G401.6 (cell line): ENCODE measurements around the gene ELOVL3.

ENCODE experiments used
- FAIRE-seq: peaks from 2 replicates; lab custom pipeline; 2012; peaks lifted over from hg19 to GRCh38; lab: Jason Lieb, UNC

The ELOVL3 gene

GRCh38 chr10:102255404-102255803 lies 29.3 kb downstream of the ELOVL3 start:
- no peak for FAIRE-seq

- no peak for FAIRE-seq
These were observed 35.1 kb downstream of the ELOVL3 start for GRCh38 chr10:102261196-102261595.

- no peak for FAIRE-seq
These were observed 35.7 kb downstream of the ELOVL3 start for GRCh38 chr10:102261842-102262241.

- FAIRE-seq = no peak
These were observed 36.8 kb downstream of the ELOVL3 start for GRCh38 chr10:102262744-102263370.

GRCh38 chr10:102264371-102264770 lies 38.3 kb downstream of the ELOVL3 start:
- no peak for FAIRE-seq

- FAIRE-seq = no peak
These were observed 40.6 kb downstream of the ELOVL3 start for GRCh38 chr10:102266670-102267069.

- no peak for FAIRE-seq
These were observed 41.6 kb downstream of the ELOVL3 start for GRCh38 chr10:102267748-102268147.

- no peak for FAIRE-seq
These were observed 42.3 kb downstream of the ELOVL3 start for GRCh38 chr10:102268375-102268888.

- FAIRE-seq = no peak
These were observed 42.9 kb downstream of the ELOVL3 start for GRCh38 chr10:102269017-102269416.

GRCh38 chr10:102274062-102274461 lies 48.0 kb downstream of the ELOVL3 start:
- no peak for FAIRE-seq

GRCh38 chr10:102275343-102275742 lies 49.2 kb downstream of the ELOVL3 start:
- no peak for FAIRE-seq

- FAIRE-seq = peak; percentile 60
These were observed 53.0 kb downstream of the ELOVL3 start for GRCh38 chr10:102279104-102279503.
